Measurements from ENCODE around the gene FAM174C. TPM values are rescaled to one million over a fixed set of nuclear protein-coding genes. Genes with fewer than 3 reads are reported as not detected.

Gene FAM174C
- polyA plus RNA-seq, 5 donors = 8.9 to 32.2 (median 17.2) TPM

DNA sequence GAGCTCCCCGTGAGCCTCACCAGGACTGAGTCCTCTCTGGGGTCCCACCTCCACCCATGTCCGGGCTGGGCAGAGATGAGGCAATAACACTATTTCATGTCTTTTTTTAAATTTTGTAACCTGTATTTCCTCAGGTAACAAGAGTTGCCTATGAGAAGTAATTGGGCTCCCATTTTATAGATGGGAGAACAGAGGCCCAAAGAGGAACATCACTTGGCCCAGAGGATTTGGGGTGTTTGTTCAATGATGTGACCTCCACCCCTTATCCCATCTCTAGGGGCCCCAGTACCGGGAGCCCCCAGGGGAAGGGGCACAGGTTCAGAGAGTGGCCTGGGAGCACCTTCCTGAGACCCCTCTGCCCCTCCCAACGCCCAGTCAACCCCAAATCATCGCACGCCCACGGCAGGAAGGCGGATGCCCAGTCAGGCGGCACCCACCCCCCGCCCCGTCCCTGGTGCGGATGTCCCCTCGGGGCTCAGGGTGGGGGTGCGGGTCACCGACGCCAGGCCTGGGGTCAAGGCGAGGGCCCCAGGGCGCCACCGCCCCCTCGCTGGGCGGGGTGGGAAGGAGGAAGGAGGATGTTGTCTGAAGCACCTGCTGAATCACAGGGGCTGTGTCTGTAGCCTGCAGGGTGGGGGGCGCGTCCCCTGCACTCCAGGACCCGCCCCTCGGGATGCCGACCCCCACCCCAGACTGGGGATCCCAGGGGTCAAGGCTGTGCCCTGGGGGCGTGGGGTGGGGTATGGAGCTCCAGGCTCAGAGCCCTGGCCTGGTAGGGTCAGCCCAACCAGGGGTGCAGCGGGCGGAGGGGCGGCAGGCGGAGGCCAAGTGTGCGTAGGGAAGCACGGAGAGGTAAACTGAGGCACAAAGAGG is 15.2 kb upstream of the FAM174C start:
- no peak for DNase-seq

- peak; percentile 98 to 99 for DNase-seq
Measured at GRCh38 chr19:1260749-1261537, 14.4 kb upstream of the FAM174C start.

- DNase-seq = no peak
Measured at GRCh38 chr19:1261538-1261797, 13.9 kb upstream of the FAM174C start.

DNA sequence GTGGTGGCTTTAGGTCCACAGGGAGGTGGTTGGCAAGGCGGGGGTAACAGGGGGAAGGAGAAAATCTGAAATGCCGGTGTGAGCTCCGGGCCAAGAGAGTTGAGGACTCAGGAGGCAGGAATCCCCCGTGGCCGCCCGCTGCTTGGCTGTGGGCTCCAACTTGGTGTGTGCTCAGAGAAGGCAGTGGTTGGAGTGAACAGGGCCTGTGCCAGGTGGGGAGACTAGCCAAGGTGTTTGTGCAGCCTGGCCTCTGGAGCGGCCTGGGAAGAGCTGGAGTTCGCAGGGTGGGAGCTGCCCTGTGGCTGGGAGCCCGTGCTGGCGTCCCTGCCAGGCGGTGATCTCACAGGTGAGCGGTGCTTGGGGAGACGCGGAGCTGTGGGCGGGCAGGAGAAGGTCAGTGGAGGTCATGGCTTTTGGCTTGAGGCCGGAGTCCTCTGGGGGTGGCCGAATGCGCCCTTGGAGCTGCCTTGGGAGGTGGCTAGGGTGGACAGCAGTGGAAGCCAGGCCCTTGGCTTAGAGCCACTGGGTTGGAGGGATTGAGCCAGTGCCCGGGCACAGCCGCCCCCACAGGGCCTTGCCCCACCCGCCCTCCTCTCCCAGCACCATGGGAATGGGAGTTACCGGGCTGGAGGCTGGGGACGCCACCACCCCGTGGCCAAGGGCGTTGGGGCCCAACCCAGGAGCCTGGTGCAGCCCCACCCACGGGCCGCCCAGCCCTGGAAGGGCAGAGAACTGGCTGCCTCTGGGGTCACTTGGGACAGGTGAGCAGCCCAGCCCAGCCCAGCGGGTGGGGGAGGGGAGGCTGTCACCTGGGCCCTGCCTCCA is 13.3 kb upstream of the FAM174C start:
- DNase-seq = no peak

DNA sequence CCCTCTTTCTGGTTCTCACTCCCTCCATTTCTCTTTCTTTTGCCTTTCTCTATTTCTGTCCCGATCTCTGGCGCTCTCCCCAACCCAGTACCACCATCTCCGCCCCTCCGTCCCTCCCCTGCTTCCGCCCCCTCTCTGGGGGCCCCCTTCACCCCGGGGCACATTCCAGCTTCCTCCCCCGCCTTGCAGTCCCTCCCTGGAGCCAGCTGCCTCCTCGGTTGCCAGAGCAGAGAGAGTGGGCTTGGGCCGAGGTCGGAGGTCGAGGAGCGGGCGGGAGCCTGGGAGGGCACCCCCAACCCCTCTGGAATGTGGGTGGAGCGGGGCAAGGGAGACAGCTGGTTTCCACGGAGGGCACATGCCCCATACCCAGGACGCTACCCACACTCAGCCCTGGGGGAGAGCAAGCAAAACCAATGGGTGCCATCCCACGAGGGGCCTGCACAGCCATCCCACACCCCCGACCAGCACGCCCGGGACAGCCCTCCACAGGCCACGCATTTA is 12.7 kb upstream of the FAM174C start:
- peak in 1 of 2 donors; percentile 54 for DNase-seq

GRCh38 chr19:1263188-1263587 is 12.1 kb upstream of the FAM174C start:
- no peak for DNase-seq

- DNase-seq = no peak
Measured at GRCh38 chr19:1264801-1265614, 10.3 kb upstream of the FAM174C start.

GRCh38 chr19:1265615-1266128 is 9.7 kb upstream of the FAM174C start:
- DNase-seq = no peak

DNA sequence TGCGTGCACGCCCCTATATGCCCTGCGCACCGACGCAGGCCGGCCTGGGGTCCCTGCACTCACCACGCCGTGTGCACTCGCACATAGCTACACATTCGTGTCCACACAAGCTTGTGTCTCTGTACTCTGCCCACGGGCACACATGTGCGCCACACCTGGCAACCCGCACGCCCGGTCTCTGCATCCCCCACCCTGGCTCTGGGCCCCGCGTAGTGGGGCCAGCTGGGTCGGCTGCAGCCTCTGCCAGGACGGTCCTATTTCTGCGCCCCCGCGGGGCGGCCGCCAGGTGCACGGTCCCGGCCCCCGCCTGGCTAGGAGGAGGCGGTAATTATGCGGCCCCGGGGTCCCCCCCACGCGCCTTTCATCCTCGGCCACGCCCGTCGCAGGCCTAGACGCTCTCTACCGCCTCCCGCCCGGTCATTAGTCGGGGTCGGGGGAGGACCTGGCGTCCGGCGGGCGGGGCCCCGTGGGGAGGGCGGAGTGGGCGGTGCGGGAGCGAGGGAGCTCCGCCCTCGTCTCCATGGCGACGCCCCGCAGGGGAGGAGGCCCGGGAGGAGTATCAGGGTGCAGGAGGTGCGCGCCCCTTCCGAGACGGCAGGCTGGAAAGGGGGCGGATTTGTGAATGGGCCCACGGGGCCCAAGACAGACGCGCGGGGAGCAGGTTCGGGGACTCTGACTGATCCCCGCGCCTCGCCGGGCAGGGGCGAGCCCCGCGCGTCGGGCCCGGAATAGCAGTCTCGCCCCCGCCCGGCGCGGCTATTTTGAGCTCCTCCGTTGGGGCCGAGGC is 9.0 kb upstream of the FAM174C start:
- DNase-seq = peak in 1 of 2 donors; percentile 75

GRCh38 chr19:1266916-1267476 is 8.3 kb upstream of the FAM174C start:
- peak; percentile 67 to 71 for DNase-seq

DNA sequence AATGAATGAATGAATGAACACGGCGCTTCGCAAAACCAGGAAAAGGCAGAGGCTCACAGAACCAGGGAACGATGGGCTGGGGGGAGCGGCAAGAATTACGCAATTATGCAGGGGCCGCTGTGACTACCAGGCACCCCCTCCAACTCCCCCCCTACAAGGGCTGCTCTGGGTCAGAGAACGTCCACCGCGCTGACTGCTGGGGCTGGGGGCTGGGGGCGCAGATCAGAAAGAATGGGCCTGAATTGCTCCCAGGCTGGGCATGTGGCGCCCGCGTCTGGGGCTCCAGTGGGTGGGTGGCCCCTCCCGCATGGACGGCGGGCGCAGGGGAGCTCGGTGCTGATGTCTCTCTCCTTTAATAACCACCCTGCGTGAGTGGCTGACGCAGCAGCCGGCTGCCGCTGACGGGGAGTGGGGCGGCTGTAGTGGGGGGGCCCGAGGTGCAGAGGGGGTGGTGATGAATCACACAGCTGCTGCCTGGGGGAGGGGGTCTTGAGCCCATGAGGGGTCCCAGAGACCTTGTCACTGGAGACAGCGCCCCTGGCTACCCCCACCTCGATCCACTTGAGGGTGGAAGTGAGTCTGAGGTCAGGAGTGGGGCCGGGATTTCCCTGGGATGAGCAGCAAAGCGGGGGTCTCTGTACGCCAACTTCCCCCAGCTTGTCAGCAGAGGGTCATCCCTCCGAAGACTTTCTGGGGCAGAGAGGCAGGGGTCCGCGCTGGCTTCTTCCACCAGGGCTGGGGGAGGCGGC is 7.7 kb upstream of the FAM174C start:
- DNase-seq = no peak

DNA sequence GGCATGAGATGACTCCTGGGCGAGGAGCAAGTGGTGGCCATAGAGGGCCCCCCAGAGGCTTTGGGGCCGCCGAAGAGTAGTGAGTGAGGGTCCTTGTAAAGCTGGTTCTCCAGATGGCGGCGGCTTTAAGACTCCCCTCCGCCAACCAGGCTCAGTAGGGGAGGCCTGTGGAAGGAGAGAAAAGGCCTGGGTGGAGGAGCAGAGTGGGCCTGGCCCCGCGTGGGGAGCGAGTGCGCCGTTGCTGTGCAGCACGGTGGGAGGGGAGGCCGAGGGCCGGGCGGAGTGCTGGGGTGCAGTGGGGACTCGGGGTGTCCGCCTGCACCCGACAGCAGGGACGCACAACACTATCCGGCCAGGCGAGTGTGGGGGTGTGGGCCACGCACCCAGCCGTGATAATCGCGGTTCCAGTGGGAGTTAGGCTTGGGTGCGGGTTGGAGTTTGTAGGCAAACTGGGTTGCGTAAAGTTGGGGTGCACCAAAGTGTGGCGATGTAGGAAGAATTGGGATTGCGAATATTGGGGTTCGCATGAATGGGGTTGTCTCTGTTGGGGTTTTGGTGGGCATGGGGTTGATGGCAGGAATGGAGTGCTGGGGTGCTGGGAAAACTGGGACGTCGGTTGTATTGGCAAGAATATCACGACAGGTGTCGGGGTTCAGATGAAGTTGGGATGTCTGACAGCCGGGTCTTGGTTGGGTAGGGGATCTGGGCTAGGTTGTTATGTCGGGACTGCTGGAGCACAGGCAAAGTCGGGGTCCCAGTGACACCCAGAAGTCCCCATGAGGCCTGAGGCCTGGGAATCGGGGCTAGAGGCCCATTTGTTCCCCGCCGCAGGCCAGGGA is 6.9 kb upstream of the FAM174C start:
- no peak for DNase-seq

DNA sequence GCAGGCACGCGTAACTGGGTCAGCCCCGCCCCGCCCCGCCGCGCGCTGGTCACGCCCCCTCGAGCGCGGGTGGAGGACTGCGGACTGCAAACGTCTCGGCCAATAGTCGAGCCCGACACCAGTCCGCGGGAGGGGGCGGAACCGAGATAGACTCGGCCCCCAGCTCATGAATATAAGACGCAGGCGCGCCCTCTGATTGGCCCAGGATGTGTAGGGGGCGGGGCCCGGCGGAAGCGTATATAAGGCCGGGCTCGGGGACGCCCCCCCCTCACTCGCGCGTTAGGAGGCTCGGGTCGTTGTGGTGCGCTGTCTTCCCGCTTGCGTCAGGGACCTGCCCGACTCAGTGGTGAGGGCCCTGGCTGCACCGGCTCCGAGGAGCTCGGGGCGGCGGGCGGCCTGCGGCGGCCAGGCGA is 6.3 kb upstream of the FAM174C start, which contains the start of gene CIRBP:
CIRBP (plus strand) TSS at position 268 of the 413 bp plus-strand sequence. CDS start 1,602 bp downstream, outside the sequence.
- peak; percentile 98 to 99 for DNase-seq

DNA sequence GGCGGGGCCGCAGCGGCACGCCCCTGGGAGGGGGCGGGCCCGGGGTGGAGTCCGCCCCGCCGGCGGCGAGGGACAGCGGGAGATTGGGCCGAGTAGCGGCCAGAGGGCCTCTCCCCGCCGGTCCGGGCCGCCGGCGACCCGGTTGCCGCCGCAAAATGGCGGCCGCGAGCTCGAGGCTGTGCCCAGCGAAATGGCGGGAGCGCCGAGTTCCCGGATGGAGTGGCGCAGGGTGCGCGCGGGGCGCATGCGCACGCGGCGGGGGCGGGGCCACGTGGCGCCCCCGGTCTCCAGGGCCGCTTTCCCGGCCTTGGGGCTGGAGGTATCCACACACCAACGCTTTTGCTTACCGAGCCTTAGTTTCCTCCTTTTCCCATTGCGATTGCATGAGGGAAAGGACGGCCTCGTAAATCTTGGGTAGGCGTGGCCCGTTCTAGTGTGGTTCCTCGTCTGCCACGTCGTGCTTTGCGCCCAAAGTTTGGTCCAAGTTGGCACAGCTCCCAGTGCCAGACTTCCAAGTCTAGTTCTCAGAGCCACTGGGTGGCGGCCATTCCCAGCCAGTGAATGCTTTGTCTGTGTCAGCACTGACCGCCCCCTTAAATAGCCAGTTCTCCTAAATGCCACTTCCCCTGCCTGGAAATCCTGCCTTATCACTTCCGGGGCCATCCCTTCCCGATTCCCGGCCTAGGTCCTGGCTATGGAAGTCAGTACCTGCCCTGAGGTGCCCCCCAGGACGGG is 5.7 kb upstream of the FAM174C start:
- DNase-seq = peak; percentile 84 to 88

- no peak for DNase-seq
Measured at GRCh38 chr19:1270213-1270853, 5.0 kb upstream of the FAM174C start.

GRCh38 chr19:1270854-1271527 is 4.3 kb upstream of the FAM174C start:
- no peak for DNase-seq

Measured in right lung (tissue), 5 donors.